ENCODE results near the gene RASD2. TPM values are rescaled to one million over a fixed set of nuclear protein-coding genes. Genes with fewer than 3 reads are reported as not detected.

RASD2 gene
- total RNA-seq, 1 experiment from 2014 or later: 3.1 TPM

DNA sequence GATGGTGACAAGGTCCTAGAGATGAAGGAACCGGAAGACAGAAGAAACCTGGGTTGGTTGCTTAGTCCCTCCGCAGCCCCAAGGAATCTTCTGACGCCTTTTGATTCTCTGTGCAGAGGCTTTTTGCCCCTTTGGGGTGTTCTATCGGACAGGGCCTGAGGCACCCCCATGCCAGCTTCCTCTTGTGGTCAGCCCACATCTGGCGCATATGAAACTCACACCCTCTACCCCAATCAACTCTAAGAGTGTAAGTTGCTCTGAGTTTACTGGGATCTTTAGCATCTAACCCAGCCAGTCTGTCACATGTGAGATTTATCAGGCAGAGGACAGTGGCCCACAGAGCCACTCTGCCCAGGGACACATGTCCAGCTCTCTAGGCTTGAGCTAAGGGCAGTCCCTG, 17.4 kb downstream of the RASD2 start:
- ATAC-seq: no peak
- ChIA-PET CTCF (no interaction called here), POLR2A (no interaction called here)
- H3K4me3 Mint-ChIP-seq: no peak overlapping the region
- H3K9me3 Mint-ChIP-seq: no peaks in the 10 kb centered on the region
- no peak overlapping the region for H3K27ac Mint-ChIP-seq
- peaks cover 14% of the 10 kb centered on the region for H3K4me1 Mint-ChIP-seq
- no peaks in the 10 kb centered on the region for H3K27me3 Mint-ChIP-seq (ENCODE audit: low read depth)
- TF ChIP-seq, protein P1, sequence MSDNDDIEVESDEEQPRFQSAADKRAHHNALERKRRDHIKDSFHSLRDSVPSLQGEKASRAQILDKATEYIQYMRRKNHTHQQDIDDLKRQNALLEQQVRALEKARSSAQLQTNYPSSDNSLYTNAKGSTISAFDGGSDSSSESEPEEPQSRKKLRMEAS (CRISPR knock-in tag; IDR thresholded peaks at IDR 0.05): no peak
- TF ChIP-seq, protein P2, sequence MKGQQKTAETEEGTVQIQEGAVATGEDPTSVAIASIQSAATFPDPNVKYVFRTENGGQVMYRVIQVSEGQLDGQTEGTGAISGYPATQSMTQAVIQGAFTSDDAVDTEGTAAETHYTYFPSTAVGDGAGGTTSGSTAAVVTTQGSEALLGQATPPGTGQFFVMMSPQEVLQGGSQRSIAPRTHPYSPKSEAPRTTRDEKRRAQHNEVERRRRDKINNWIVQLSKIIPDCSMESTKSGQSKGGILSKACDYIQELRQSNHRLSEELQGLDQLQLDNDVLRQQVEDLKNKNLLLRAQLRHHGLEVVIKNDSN (CRISPR knock-in tag; IDR thresholded peaks at IDR 0.05): no peak
- TF ChIP-seq ZNF317 (CRISPR knock-in tag; IDR thresholded peaks at IDR 0.05; ENCODE audit: borderline replicate concordance, low read depth) (no peak), SOX15 (CRISPR knock-in tag; IDR thresholded peaks at IDR 0.05) (no peak), RORB (CRISPR knock-in tag; IDR thresholded peaks at IDR 0.05) (no peak), ZNF263 (CRISPR knock-in tag; IDR thresholded peaks at IDR 0.05; ENCODE audit: low read depth) (no peak), CREM (CRISPR knock-in tag; IDR thresholded peaks at IDR 0.05) (no peak), TEAD4 (CRISPR knock-in tag; IDR thresholded peaks at IDR 0.05) (no peak), NFATC4 (CRISPR knock-in tag; IDR thresholded peaks at IDR 0.05) (no peak), GTF2I (CRISPR knock-in tag; conservative IDR thresholded peaks at IDR 0.05) (no peak), ZNF121 (CRISPR knock-in tag; IDR thresholded peaks at IDR 0.05) (no peak)
- TF ChIP-seq, protein P3, sequence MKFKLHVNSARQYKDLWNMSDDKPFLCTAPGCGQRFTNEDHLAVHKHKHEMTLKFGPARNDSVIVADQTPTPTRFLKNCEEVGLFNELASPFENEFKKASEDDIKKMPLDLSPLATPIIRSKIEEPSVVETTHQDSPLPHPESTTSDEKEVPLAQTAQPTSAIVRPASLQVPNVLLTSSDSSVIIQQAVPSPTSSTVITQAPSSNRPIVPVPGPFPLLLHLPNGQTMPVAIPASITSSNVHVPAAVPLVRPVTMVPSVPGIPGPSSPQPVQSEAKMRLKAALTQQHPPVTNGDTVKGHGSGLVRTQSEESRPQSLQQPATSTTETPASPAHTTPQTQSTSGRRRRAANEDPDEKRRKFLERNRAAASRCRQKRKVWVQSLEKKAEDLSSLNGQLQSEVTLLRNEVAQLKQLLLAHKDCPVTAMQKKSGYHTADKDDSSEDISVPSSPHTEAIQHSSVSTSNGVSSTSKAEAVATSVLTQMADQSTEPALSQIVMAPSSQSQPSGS (CRISPR knock-in tag; IDR thresholded peaks at IDR 0.05; ENCODE audit: borderline replicate concordance, low read depth): no peak
- TF ChIP-seq, protein P4, sequence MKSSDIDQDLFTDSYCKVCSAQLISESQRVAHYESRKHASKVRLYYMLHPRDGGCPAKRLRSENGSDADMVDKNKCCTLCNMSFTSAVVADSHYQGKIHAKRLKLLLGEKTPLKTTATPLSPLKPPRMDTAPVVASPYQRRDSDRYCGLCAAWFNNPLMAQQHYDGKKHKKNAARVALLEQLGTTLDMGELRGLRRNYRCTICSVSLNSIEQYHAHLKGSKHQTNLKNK (CRISPR knock-in tag; IDR thresholded peaks at IDR 0.05): no peak
- H3K36me3 Mint-ChIP-seq: no peaks in the 10 kb centered on the region
- DNase-seq (ENCODE audit: low spot score): no peak

DNA sequence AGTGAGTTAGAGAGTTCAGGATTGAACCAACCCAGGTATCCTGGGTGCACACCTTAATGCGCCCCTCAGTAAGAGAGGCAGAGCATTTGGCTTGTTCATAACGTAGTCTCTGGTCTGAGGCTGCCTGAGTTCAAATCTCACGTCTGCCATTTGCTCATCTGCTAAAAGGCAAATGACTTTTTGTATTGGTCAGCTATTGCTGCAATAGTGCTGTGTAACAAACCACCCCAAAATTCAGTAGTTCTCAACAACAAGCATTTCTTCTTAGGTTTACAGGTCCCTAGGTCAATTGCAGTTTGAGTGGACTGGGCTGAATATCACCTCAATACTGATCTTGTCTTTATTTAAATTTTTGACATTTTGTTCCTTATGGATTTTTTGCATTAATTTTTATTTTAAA, 18.1 kb downstream of the RASD2 start:
- TF ChIP-seq JUN (CRISPR knock-in tag; IDR thresholded peaks at IDR 0.05): no peak
- TF ChIP-seq, protein P5, sequence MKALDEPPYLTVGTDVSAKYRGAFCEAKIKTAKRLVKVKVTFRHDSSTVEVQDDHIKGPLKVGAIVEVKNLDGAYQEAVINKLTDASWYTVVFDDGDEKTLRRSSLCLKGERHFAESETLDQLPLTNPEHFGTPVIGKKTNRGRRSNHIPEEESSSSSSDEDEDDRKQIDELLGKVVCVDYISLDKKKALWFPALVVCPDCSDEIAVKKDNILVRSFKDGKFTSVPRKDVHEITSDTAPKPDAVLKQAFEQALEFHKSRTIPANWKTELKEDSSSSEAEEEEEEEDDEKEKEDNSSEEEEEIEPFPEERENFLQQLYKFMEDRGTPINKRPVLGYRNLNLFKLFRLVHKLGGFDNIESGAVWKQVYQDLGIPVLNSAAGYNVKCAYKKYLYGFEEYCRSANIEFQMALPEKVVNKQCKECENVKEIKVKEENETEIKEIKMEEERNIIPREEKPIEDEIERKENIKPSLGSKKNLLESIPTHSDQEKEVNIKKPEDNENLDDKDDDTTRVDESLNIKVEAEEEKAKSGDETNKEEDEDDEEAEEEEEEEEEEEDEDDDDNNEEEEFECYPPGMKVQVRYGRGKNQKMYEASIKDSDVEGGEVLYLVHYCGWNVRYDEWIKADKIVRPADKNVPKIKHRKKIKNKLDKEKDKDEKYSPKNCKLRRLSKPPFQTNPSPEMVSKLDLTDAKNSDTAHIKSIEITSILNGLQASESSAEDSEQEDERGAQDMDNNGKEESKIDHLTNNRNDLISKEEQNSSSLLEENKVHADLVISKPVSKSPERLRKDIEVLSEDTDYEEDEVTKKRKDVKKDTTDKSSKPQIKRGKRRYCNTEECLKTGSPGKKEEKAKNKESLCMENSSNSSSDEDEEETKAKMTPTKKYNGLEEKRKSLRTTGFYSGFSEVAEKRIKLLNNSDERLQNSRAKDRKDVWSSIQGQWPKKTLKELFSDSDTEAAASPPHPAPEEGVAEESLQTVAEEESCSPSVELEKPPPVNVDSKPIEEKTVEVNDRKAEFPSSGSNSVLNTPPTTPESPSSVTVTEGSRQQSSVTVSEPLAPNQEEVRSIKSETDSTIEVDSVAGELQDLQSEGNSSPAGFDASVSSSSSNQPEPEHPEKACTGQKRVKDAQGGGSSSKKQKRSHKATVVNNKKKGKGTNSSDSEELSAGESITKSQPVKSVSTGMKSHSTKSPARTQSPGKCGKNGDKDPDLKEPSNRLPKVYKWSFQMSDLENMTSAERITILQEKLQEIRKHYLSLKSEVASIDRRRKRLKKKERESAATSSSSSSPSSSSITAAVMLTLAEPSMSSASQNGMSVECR (CRISPR knock-in tag; IDR thresholded peaks at IDR 0.05; ENCODE audit: borderline replicate concordance): no peak
- 0 out of 2 replicates have a peak, but pooled peaks have one; percentile 39 for TF ChIP-seq GTF2I (CRISPR knock-in tag; conservative IDR thresholded peaks at IDR 0.05)
- TF ChIP-seq, protein P6, sequence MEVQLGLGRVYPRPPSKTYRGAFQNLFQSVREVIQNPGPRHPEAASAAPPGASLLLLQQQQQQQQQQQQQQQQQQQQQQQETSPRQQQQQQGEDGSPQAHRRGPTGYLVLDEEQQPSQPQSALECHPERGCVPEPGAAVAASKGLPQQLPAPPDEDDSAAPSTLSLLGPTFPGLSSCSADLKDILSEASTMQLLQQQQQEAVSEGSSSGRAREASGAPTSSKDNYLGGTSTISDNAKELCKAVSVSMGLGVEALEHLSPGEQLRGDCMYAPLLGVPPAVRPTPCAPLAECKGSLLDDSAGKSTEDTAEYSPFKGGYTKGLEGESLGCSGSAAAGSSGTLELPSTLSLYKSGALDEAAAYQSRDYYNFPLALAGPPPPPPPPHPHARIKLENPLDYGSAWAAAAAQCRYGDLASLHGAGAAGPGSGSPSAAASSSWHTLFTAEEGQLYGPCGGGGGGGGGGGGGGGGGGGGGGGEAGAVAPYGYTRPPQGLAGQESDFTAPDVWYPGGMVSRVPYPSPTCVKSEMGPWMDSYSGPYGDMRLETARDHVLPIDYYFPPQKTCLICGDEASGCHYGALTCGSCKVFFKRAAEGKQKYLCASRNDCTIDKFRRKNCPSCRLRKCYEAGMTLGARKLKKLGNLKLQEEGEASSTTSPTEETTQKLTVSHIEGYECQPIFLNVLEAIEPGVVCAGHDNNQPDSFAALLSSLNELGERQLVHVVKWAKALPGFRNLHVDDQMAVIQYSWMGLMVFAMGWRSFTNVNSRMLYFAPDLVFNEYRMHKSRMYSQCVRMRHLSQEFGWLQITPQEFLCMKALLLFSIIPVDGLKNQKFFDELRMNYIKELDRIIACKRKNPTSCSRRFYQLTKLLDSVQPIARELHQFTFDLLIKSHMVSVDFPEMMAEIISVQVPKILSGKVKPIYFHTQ (CRISPR knock-in tag; IDR thresholded peaks at IDR 0.05): no peak
- no peaks in the 10 kb centered on the region for H3K27me3 Mint-ChIP-seq (ENCODE audit: low read depth)
- ATAC-seq (no peak), DNase-seq (ENCODE audit: low spot score) (no peak)
- peaks cover 20% of the 10 kb centered on the region for H3K4me1 Mint-ChIP-seq
- H3K27ac Mint-ChIP-seq: no peak overlapping the region
- H3K4me3 Mint-ChIP-seq: no peak overlapping the region
- ChIA-PET POLR2A (no interaction called here), CTCF (no interaction called here)
- H3K36me3 Mint-ChIP-seq: no peaks in the 10 kb centered on the region
- no peaks in the 10 kb centered on the region for H3K9me3 Mint-ChIP-seq
